ENCODE results near the gene UCKL1.

Gene UCKL1

GRCh38 chr20:63966944-63967322, 10.7 kb upstream of the UCKL1 start:
- TF ChIP-seq CTCF (IDR thresholded peaks at IDR 0.05; ENCODE audit: low read depth, low read length) (no peak), MYC (IDR thresholded peaks at IDR 0.05; ENCODE audit: low read depth, low read length) (no peak), POLR2A (IDR thresholded peaks at IDR 0.05; ENCODE audit: extremely low read depth, insufficient read length) (no peak), MAX (IDR thresholded peaks at IDR 0.05; ENCODE audit: low read depth, low read length) (no peak)
- DNase-seq (ENCODE audit: low read depth), result no peak
- no peak overlapping the region for H3K4me3 ChIP-seq (ENCODE audit: low read depth, low read length)

GRCh38 chr20:63966172-63966943, 10.1 kb upstream of the UCKL1 start:
- TF ChIP-seq POLR2A (IDR thresholded peaks at IDR 0.05; ENCODE audit: extremely low read depth, insufficient read length), result no peak
- no peak for TF ChIP-seq MAX (IDR thresholded peaks at IDR 0.05; ENCODE audit: low read depth, low read length)
- no peak for TF ChIP-seq MYC (IDR thresholded peaks at IDR 0.05; ENCODE audit: low read depth, low read length)
- no peak for TF ChIP-seq CTCF (IDR thresholded peaks at IDR 0.05; ENCODE audit: low read depth, low read length)
- no peak for DNase-seq (ENCODE audit: low read depth)
- H3K4me3 ChIP-seq (ENCODE audit: low read depth, low read length), result no peak overlapping the region

- H3K4me3 ChIP-seq (ENCODE audit: low read depth, low read length), result no peak overlapping the region
- no peak for DNase-seq (ENCODE audit: low read depth)
- TF ChIP-seq MYC (IDR thresholded peaks at IDR 0.05; ENCODE audit: low read depth, low read length) (no peak), POLR2A (IDR thresholded peaks at IDR 0.05; ENCODE audit: extremely low read depth, insufficient read length) (no peak), MAX (IDR thresholded peaks at IDR 0.05; ENCODE audit: low read depth, low read length) (no peak), CTCF (IDR thresholded peaks at IDR 0.05; ENCODE audit: low read depth, low read length) (no peak)
Measured at GRCh38 chr20:63964412-63964811, 8.2 kb upstream of the UCKL1 start.

GRCh38 chr20:63963784-63964301, 7.6 kb upstream of the UCKL1 start:
- no peak for DNase-seq (ENCODE audit: low read depth)
- no peak overlapping the region for H3K4me3 ChIP-seq (ENCODE audit: low read depth, low read length)
- TF ChIP-seq POLR2A (IDR thresholded peaks at IDR 0.05; ENCODE audit: extremely low read depth, insufficient read length) (no peak), MYC (IDR thresholded peaks at IDR 0.05; ENCODE audit: low read depth, low read length) (no peak), MAX (IDR thresholded peaks at IDR 0.05; ENCODE audit: low read depth, low read length) (no peak), CTCF (IDR thresholded peaks at IDR 0.05; ENCODE audit: low read depth, low read length) (no peak)

- TF ChIP-seq MAX (IDR thresholded peaks at IDR 0.05; ENCODE audit: low read depth, low read length), result no peak
- TF ChIP-seq POLR2A (IDR thresholded peaks at IDR 0.05; ENCODE audit: extremely low read depth, insufficient read length), result no peak
- no peak for TF ChIP-seq CTCF (IDR thresholded peaks at IDR 0.05; ENCODE audit: low read depth, low read length)
- TF ChIP-seq MYC (IDR thresholded peaks at IDR 0.05; ENCODE audit: low read depth, low read length), result no peak
- H3K4me3 ChIP-seq (ENCODE audit: low read depth, low read length), result no peak overlapping the region
Measured at GRCh38 chr20:63963348-63963741, 7.1 kb upstream of the UCKL1 start.

More at GRCh38 chr20:63963348-63963741, 7.1 kb upstream of the UCKL1 start:
- DNase-seq (ENCODE audit: low read depth), result no peak

All from NB4 (cell line).